IMR-90 (cell line): ENCODE data around the gene ADARB2. TPM values are rescaled to one million over a fixed set of nuclear protein-coding genes. Genes with fewer than 3 reads are reported as not detected.

Source experiments
- ATAC-seq: fragments of 200-7000 bp; cut with Tn5 transposase; 2 replicates; pipeline ENCODE4 v1.9.1; 2020; ENCODE audit warnings: low read depth, mild to moderate bottlenecking, moderate library complexity
- BruUV-seq: library from RNA; stranded (reverse); fragments of 400-500 nt; replicated peaks from 2 replicates; lab custom pipeline; 2021; lab: Mats Ljungman, UMichigan
- CTCF ChIA-PET: fragments of 300-600 bp; formaldehyde crosslinking; extraction: SDS; loops from one replicate; lab custom pipeline; 2021; ENCODE audit warnings: antibody characterized with exemption; lab: Yijun Ruan, JAX
- POLR2A ChIA-PET: fragments of 300-600 bp; sonication (Branson Sonifier 250); formaldehyde crosslinking; loops from one replicate; lab custom pipeline; 2022; ENCODE audit warnings: antibody characterized with exemption; ENCODE audit not compliant: unreplicated experiment; lab: Charles Lee
- DNase-seq: peaks from one replicate; pipeline ENCODE4 v3.0.0; 2013
- H2AFZ ChIP-seq: replicated peaks from 2 replicates; pipeline ENCODE3; 2013; ENCODE audit warnings: low read length, mild to moderate bottlenecking; ENCODE audit not compliant: poor library complexity
- H2AK5ac ChIP-seq: 2 replicates; pipeline ENCODE4 v1.6.1; 2013; ENCODE audit warnings: low read depth, low read length, inconsistent platforms
- H2AK9ac ChIP-seq: replicated peaks from 2 replicates; pipeline ENCODE3; 2013; ENCODE audit warnings: mild to moderate bottlenecking, low read depth, low read length, moderate library complexity; ENCODE audit not compliant: poor library complexity
- H2BK120ac ChIP-seq: 2 replicates; pipeline ENCODE4 v1.6.1; 2013; ENCODE audit warnings: low read depth, low read length, inconsistent platforms
- H2BK15ac ChIP-seq: 3 replicates; pipeline ENCODE4 v1.6.1; 2013; ENCODE audit warnings: low read depth, low read length, inconsistent platforms
- H2BK20ac ChIP-seq: 2 replicates; pipeline ENCODE4 v1.6.1; 2013; ENCODE audit warnings: low read depth, mild to moderate bottlenecking, inconsistent platforms, low read length, moderate library complexity
- H2BK5ac ChIP-seq: 2 replicates; pipeline ENCODE4 v1.6.1; 2013; ENCODE audit warnings: mild to moderate bottlenecking, low read depth, low read length, inconsistent platforms; ENCODE audit not compliant: poor library complexity, severe bottlenecking
- H3K14ac ChIP-seq: replicated peaks from 2 replicates; pipeline ENCODE4 v1.6.1; 2013; ENCODE audit warnings: low read depth, low read length, inconsistent platforms
- H3K18ac ChIP-seq: 2 replicates; pipeline ENCODE4 v1.6.1; 2013; ENCODE audit warnings: low read depth, low read length, control low read depth
- H3K23ac ChIP-seq: 2 replicates; pipeline ENCODE4 v1.6.1; 2013; ENCODE audit warnings: low read depth, low read length, inconsistent platforms
- H3K27ac ChIP-seq: 2 replicates; pipeline ENCODE4 v1.5.1; 2013; ENCODE audit warnings: mild to moderate bottlenecking, control low read depth, low read length; ENCODE audit not compliant: insufficient read depth
- H3K27me3 ChIP-seq: 2 replicates; pipeline ENCODE4 v1.6.1; 2013; ENCODE audit warnings: low read length; ENCODE audit not compliant: control insufficient read depth, insufficient read depth
- H3K36me3 ChIP-seq: 2 replicates; pipeline ENCODE4 v1.6.1; 2013; ENCODE audit warnings: low read length, mixed read lengths; ENCODE audit not compliant: control insufficient read depth, insufficient read depth
- H3K4ac ChIP-seq: 2 replicates; pipeline ENCODE4 v1.6.1; 2013; ENCODE audit warnings: low read depth, low read length, inconsistent platforms
- H3K4me1 ChIP-seq: 2 replicates; pipeline ENCODE4 v1.6.1; 2013; ENCODE audit warnings: low read length, mixed read lengths; ENCODE audit not compliant: control insufficient read depth, insufficient read depth
- H3K4me2 ChIP-seq: 2 replicates; pipeline ENCODE4 v1.6.1; 2013; ENCODE audit warnings: low read depth, mild to moderate bottlenecking, control low read depth, low read length, moderate library complexity
- H3K4me3 ChIP-seq: 2 replicates; pipeline ENCODE4 v1.5.1; 2013; ENCODE audit warnings: low read depth, mild to moderate bottlenecking, control low read depth, low read length, moderate library complexity; ENCODE audit not compliant: insufficient read depth
- H3K56ac ChIP-seq: 2 replicates; pipeline ENCODE4 v1.6.1; 2013; ENCODE audit warnings: low read length, inconsistent platforms; ENCODE audit not compliant: insufficient read depth; ENCODE audit errors: extremely low read depth
- H3K79me1 ChIP-seq, 2 experiments: 2 replicates each; pipeline ENCODE4 v1.6.1; 2013; ENCODE audit warnings: low read length in 2 of 2, inconsistent platforms in 1 of 2, low read depth in 1 of 2
- H3K9ac ChIP-seq: 2 replicates; pipeline ENCODE4 v1.6.1; 2013; ENCODE audit warnings: low read depth, low read length, control low read depth
- H3K9me1 ChIP-seq: 2 replicates; pipeline ENCODE4 v1.6.1; 2013; ENCODE audit warnings: low read length, inconsistent platforms; ENCODE audit not compliant: insufficient read depth
- H3K9me3 ChIP-seq: 2 replicates; pipeline ENCODE4 v1.6.1; 2013; ENCODE audit warnings: low read length; ENCODE audit not compliant: control insufficient read depth, insufficient read depth
- H4K20me1 ChIP-seq: 2 replicates; pipeline ENCODE4 v1.6.1; 2013; ENCODE audit warnings: low read length, inconsistent platforms; ENCODE audit not compliant: insufficient read depth
- H4K5ac ChIP-seq: 2 replicates; pipeline ENCODE4 v1.6.1; 2013; ENCODE audit warnings: mild to moderate bottlenecking, low read depth, low read length, control low read depth
- H4K8ac ChIP-seq, 2 experiments: 2 replicates each; pipeline ENCODE4 v1.6.1; 2013; ENCODE audit warnings: low read depth in 2 of 2, low read length in 2 of 2, control low read depth in 1 of 2, inconsistent platforms in 1 of 2
- H4K91ac ChIP-seq: 2 replicates; pipeline ENCODE4 v1.6.1; 2013; ENCODE audit warnings: low read depth, low read length, inconsistent platforms; ENCODE audit not compliant: insufficient read depth
- BHLHE40 ChIP-seq: fragments of 150-350 bp; IDR thresholded peaks from 2 replicates; pipeline ENCODE4 v1.6.1; 2016; ENCODE audit warnings: mild to moderate bottlenecking, low read depth, low read length
- CHD1 ChIP-seq: IDR thresholded peaks from 2 replicates; pipeline ENCODE4 v1.6.1; 2012; ENCODE audit warnings: low read depth, low read length, improper control_type of control experiment
- CTCF ChIP-seq: conservative IDR thresholded peaks from 2 replicates; pipeline ENCODE4 v1.5.1; 2012; ENCODE audit warnings: mild to moderate bottlenecking, low read depth, low read length, improper control_type of control experiment
- ELK1 ChIP-seq: fragments of 150-350 bp; IDR thresholded peaks from 2 replicates; pipeline ENCODE4 v1.6.1; 2016; ENCODE audit warnings: low read depth, mild to moderate bottlenecking, low read length, moderate library complexity, borderline replicate concordance
- FOS ChIP-seq: fragments of 150-350 bp; IDR thresholded peaks from 2 replicates; pipeline ENCODE4 v1.6.1; 2016; ENCODE audit warnings: low read depth, low read length
- POLR2A ChIP-seq: IDR thresholded peaks from 2 replicates; pipeline ENCODE4 v1.6.1; 2012; ENCODE audit warnings: mild to moderate bottlenecking, low read depth, low read length
- RAD21 ChIP-seq: IDR thresholded peaks from 2 replicates; pipeline ENCODE4 v1.6.1; 2012; ENCODE audit warnings: low read length, improper control_type of control experiment
- RCOR1 ChIP-seq: IDR thresholded peaks from 2 replicates; pipeline ENCODE4 v1.6.1; 2012; ENCODE audit warnings: mild to moderate bottlenecking, low read length, improper control_type of control experiment; ENCODE audit not compliant: insufficient replicate concordance
- SMC3 ChIP-seq: fragments of 150-350 bp; IDR thresholded peaks from 2 replicates; pipeline ENCODE4 v1.6.1; 2016; ENCODE audit warnings: low read depth, mild to moderate bottlenecking, antibody characterized with exemption, low read length, moderate library complexity
- WGBS, 2 experiments: methylation state at CpG; one replicate each; pipeline versions ENCODE4 v1.1.5 to v1.1.7; 2013; ENCODE audit warnings: missing lambda C conversion rate in 2 of 2; ENCODE audit not compliant: insufficient read length in 1 of 2; ENCODE audit errors: extremely low coverage in 2 of 2; 5-methylcytosine and 5-hydroxymethylcytosine counted together
- dilution Hi-C: fragments of 300-500 bp; cut with HindIII; formaldehyde crosslinking; loops from one replicate; pipeline ENCODE4 v1.14.3; 2018; ENCODE audit warnings: low sequenced_read_pairs; ENCODE audit not compliant: unreplicated experiment
- in situ Hi-C: fragments of 300-500 bp; cut with MboI; formaldehyde crosslinking; loops from 3 replicates; pipeline ENCODE4 v1.14.3; 2019; ENCODE audit warnings: low sequenced_read_pairs, inconsistent platforms, mixed read lengths
- intact Hi-C: fragments of 100-400 bp; cut with micrococcal nuclease; formaldehyde crosslinking; loops from 2 replicates; pipeline ENCODE4 v1.10.0; 2022
- polyA plus RNA-seq, 3 experiments: library from polyadenylated mRNA; depleted of rRNA; stranded (reverse); fragments of >200 nt; gene quantifications; 2 replicates each; pipeline ENCODE4 v1.2.3, GENCODE V29; 2012; ENCODE audit warnings: low replicate concordance in 1 of 3
- total RNA-seq: library from RNA; depleted of rRNA; stranded (reverse); fragments of >200 nt; gene quantifications from 2 replicates; pipeline ENCODE4 v1.2.3, GENCODE V29; 2012

Gene ADARB2
- total and polyA plus RNA-seq, 2 of the 4 experiments (the other 2 are of a cell fraction) = not detected

- Histone ChIP-seq H3K9ac (no peak overlapping the region), H3K4me3 (no peak overlapping the region), H4K91ac (no peak overlapping the region), H3K18ac (no peak overlapping the region), H3K36me3 (no peaks in the 10 kb centered on the region), H3K4me1 (no peaks in the 10 kb centered on the region), H3K9me3 (peaks cover 33% of the 10 kb centered on the region), H3K27ac (no peak overlapping the region), H2BK5ac (no peak overlapping the region), H3K14ac (no peak overlapping the region), H3K4me2 (no peak overlapping the region), H2BK120ac (no peak overlapping the region), H3K27me3 (no peaks in the 10 kb centered on the region), H4K5ac (no peak overlapping the region), H2AFZ (no peak overlapping the region), H2AK5ac (no peak overlapping the region), H3K4ac (no peak overlapping the region), H3K79me1 (no peaks in the 10 kb centered on the region), H3K9me1 (no peaks in the 10 kb centered on the region), H4K8ac (no peak overlapping the region), H4K20me1 (no peaks in the 10 kb centered on the region), H3K56ac (no peak overlapping the region), H2BK15ac (no peak overlapping the region), H3K23ac (no peak overlapping the region), H2BK20ac (no peak overlapping the region), H2AK9ac (no peak overlapping the region)
- no TSS peak for BruUV-seq
- CTCF ChIA-PET = no interaction called here
- 40% methylated on average over 1 of the region's 4 CpGs; no CpG with 5 or more reads in 1 of the 2 experiments for WGBS, 2 experiments
- DNase-seq (no peak), ATAC-seq (no peak)
- dilution Hi-C loops = no loop called here
- in situ Hi-C loops = no loop called here
- intact Hi-C loops = no loop called here
- POLR2A ChIA-PET = no interaction called here
- TF ChIP-seq FOS = no peak
- TF ChIP-seq CHD1 = no peak
- TF ChIP-seq RCOR1 = no peak
- no peak for TF ChIP-seq SMC3
- no peak for TF ChIP-seq RAD21
- no peak for TF ChIP-seq BHLHE40
- TF ChIP-seq ELK1 = no peak
- TF ChIP-seq POLR2A = no peak
- no peak for TF ChIP-seq CTCF
These were observed 345.2 kb downstream of the ADARB2 start for GRCh38 chr10:1392127-1392526.
